DND-41 (cell line): ENCODE measurements around the gene RHOD.

ENCODE experiments used
- ATAC-seq: fragments of 200-7000 bp; cut with Tn5 transposase; 3 replicates; pipeline ENCODE4 v1.9.1; 2021; ENCODE audit warnings: low read depth; ENCODE audit not compliant: insufficient read depth
- DNase-seq: peaks from one replicate; pipeline ENCODE4 v3.0.0-alpha.2; 2020
- H2AFZ ChIP-seq: 2 replicates; pipeline ENCODE4 v1.6.0; 2012; ENCODE audit warnings: low read depth, low read length
- H3K27ac ChIP-seq: 2 replicates; pipeline ENCODE4 v1.5.1; 2012; ENCODE audit warnings: low read length, inconsistent platforms
- H3K27me3 ChIP-seq: fragments of 200-600 bp; sonication (generic); 2 replicates; pipeline ENCODE4 v1.6.0; 2012; ENCODE audit warnings: low read length, mild to moderate bottlenecking, inconsistent platforms; ENCODE audit not compliant: insufficient read depth, poor library complexity
- H3K36me3 ChIP-seq: 2 replicates; pipeline ENCODE4 v1.5.1; 2012; ENCODE audit warnings: low read length, inconsistent platforms; ENCODE audit not compliant: insufficient read depth
- H3K4me1 ChIP-seq: 2 replicates; pipeline ENCODE4 v1.5.1; 2012; ENCODE audit warnings: mild to moderate bottlenecking, low read length; ENCODE audit not compliant: insufficient read depth
- H3K4me2 ChIP-seq: 2 replicates; pipeline ENCODE4 v1.6.0; 2012; ENCODE audit warnings: mild to moderate bottlenecking, moderate library complexity, low read length, inconsistent platforms; ENCODE audit not compliant: insufficient read depth
- H3K4me3 ChIP-seq, 2 experiments: fragments of 200-600 bp in 1 of 2; shearing (Covaris generic) in 1 of 2; 2 replicates each; pipeline ENCODE4 v1.5.1; 2012 to 2016; ENCODE audit warnings: inconsistent platforms in 2 of 2, low read length in 2 of 2, mild to moderate bottlenecking in 2 of 2, low read depth in 1 of 2, moderate library complexity in 1 of 2
- H3K79me2 ChIP-seq: 2 replicates; pipeline ENCODE4 v1.6.0; 2012; ENCODE audit warnings: low read length, inconsistent platforms; ENCODE audit not compliant: insufficient read depth
- H3K9ac ChIP-seq: 2 replicates; pipeline ENCODE4 v1.6.0; 2012; ENCODE audit warnings: low read depth, mild to moderate bottlenecking, inconsistent platforms, low read length, moderate library complexity
- H3K9me3 ChIP-seq: 2 replicates; pipeline ENCODE4 v1.5.1; 2012; ENCODE audit warnings: low read length, moderate library complexity, mild to moderate bottlenecking, inconsistent platforms; ENCODE audit not compliant: insufficient read depth, severe bottlenecking
- H4K20me1 ChIP-seq: 2 replicates; pipeline ENCODE4 v1.6.0; 2012; ENCODE audit warnings: low read length; ENCODE audit not compliant: insufficient read depth
- CTCF ChIP-seq: IDR thresholded peaks from 2 replicates; pipeline ENCODE4 v1.5.1; 2012; ENCODE audit warnings: borderline replicate concordance, low read length, moderate library complexity, mild to moderate bottlenecking; ENCODE audit not compliant: poor library complexity, severe bottlenecking; ENCODE audit errors: extremely low read depth
- EZH2 ChIP-seq: IDR thresholded peaks from 3 replicates; pipeline ENCODE4 v1.6.1; 2012; ENCODE audit warnings: borderline replicate concordance, low read depth, mild to moderate bottlenecking, moderate library complexity, low read length, inconsistent platforms; ENCODE audit not compliant: severe bottlenecking

RHOD gene

GRCh38 chr11:67051180-67051893, 5.3 kb upstream of the RHOD start:
- Histone ChIP-seq H3K4me2 (no peak overlapping the region), H3K4me3 (no peak overlapping the region), H3K27ac (no peak overlapping the region), H3K4me1 (no peaks in the 10 kb centered on the region), H3K9ac (no peak overlapping the region), H2AFZ (no peak overlapping the region), H4K20me1 (peaks cover 3% of the 10 kb centered on the region; the same call in 1 of the 2 replicates), H3K27me3 (no peaks in the 10 kb centered on the region), H3K36me3 (no peaks in the 10 kb centered on the region), H3K9me3 (no peaks in the 10 kb centered on the region), H3K79me2 (no peaks in the 10 kb centered on the region)
- DNase-seq (no peak), ATAC-seq (no peak)
- TF ChIP-seq EZH2 = no peak
- TF ChIP-seq CTCF = no peak

DNA sequence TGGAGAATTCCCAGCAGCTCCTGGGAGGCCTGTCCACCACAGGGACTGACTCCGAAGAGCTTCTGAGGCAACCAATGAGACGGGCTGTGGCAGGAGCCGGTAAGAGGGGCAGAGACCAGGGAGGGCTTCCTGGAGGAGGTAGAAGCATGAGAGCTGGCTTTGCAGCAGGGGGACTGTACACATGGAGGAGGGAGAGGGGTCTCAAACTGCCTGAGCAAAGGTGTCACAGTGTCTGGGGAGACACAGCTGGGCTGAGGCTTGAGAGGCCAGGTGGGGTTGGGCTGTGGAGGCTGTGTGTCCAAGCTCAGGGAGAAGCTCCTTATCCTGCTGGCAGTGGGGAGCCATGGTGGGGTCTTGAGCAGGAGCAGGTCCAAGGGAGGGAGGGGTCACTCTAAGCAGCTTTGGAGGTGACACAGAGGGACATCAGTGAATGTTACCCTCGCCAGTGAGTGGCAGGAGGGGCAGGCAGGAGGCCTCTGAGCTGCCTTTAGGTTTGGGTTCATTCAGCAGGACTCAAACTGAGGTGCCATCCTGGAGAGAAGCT, 4.6 kb upstream of the RHOD start:
- Histone ChIP-seq H3K27ac (no peak overlapping the region), H3K27me3 (no peaks in the 10 kb centered on the region), H3K4me3 (no peak overlapping the region), H2AFZ (no peak overlapping the region), H3K36me3 (no peaks in the 10 kb centered on the region), H4K20me1 (no peaks in the 10 kb centered on the region), H3K9me3 (no peaks in the 10 kb centered on the region), H3K4me2 (no peak overlapping the region), H3K4me1 (no peaks in the 10 kb centered on the region), H3K79me2 (no peaks in the 10 kb centered on the region), H3K9ac (no peak overlapping the region)
- no peak for TF ChIP-seq EZH2
- TF ChIP-seq CTCF = no peak
- DNase-seq (no peak), ATAC-seq (no peak)

- no peak for TF ChIP-seq CTCF
- TF ChIP-seq EZH2 = no peak
- H3K4me3 ChIP-seq = no peak overlapping the region
- H3K4me1 ChIP-seq = no peaks in the 10 kb centered on the region
- H3K27me3 ChIP-seq = no peaks in the 10 kb centered on the region
- no peaks in the 10 kb centered on the region for H4K20me1 ChIP-seq
- no peaks in the 10 kb centered on the region for H3K79me2 ChIP-seq
- H3K4me2 ChIP-seq = no peak overlapping the region
- H2AFZ ChIP-seq = no peak overlapping the region
- no peak overlapping the region for H3K27ac ChIP-seq
- no peaks in the 10 kb centered on the region for H3K9me3 ChIP-seq
- DNase-seq (no peak), ATAC-seq (no peak)
- no peaks in the 10 kb centered on the region for H3K36me3 ChIP-seq
- no peak overlapping the region for H3K9ac ChIP-seq
Observed at GRCh38 chr11:67052891-67053290, 3.8 kb upstream of the RHOD start.
